Measurements from ENCODE around the gene PNMT.
"Not testable (repeated sequence)": the region's sequence is repeated elsewhere in the genome, so short reads cannot be mapped to it uniquely, and the experiment has no call there.

PNMT gene

DNA sequence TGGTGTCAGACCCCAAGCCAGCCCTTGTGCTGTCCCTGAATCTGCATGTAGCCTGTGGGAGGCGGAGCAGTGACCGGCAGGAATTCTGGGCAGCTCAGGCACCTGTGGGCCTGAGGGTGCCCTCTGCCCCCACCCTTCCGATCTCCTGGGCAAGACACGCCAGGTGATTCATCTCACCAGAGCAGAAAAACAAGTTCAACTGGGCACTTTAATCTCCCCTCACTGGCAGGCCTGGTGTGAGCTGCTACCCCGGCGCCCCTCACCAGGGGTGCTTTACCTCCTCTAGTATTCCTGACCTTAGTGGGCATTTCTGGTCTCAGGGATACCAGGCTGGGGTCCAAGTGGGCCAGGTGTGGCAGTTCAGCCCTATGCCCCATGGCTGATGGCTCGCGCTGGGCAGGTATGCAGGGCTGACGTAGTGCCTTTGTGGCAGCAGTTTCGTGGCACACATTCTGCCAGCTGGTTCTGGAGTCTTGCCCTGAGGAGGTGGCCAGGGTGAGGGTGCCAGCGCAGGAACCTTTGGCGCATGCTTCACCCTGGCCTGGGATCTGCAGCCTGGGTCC is 37.6 kb downstream of the PNMT start:
- TF ChIP-seq, protein P1, sequence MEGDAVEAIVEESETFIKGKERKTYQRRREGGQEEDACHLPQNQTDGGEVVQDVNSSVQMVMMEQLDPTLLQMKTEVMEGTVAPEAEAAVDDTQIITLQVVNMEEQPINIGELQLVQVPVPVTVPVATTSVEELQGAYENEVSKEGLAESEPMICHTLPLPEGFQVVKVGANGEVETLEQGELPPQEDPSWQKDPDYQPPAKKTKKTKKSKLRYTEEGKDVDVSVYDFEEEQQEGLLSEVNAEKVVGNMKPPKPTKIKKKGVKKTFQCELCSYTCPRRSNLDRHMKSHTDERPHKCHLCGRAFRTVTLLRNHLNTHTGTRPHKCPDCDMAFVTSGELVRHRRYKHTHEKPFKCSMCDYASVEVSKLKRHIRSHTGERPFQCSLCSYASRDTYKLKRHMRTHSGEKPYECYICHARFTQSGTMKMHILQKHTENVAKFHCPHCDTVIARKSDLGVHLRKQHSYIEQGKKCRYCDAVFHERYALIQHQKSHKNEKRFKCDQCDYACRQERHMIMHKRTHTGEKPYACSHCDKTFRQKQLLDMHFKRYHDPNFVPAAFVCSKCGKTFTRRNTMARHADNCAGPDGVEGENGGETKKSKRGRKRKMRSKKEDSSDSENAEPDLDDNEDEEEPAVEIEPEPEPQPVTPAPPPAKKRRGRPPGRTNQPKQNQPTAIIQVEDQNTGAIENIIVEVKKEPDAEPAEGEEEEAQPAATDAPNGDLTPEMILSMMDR (IDR thresholded peaks at IDR 0.05; ENCODE audit: extremely low read depth, missing control alignments), result no peak
- DNase-seq (ENCODE audit: low spot score), result no peak

DNA sequence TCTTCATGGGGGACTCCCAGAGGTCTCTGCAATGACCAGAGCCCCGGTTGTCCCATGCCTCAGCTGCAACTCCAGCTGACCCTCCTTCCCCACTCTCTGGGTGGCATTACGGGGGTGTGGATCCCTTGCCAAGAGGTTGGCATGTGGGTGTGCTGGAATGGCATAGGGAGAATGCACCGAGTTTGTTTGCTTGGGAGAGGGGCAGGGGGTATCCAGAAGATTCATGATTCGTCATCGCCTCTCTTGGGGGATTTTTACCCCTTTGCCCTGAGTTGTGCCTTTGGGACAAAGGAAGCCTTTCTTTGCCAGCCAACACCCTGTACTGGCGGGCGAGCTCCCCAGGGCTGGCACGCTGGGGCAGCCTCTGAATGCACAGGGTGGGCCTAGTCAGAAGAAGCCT is 38.1 kb downstream of the PNMT start:
- DNase-seq (ENCODE audit: low spot score), result no peak
- TF ChIP-seq, protein P1 (IDR thresholded peaks at IDR 0.05; ENCODE audit: extremely low read depth, missing control alignments), result no peak

DNA sequence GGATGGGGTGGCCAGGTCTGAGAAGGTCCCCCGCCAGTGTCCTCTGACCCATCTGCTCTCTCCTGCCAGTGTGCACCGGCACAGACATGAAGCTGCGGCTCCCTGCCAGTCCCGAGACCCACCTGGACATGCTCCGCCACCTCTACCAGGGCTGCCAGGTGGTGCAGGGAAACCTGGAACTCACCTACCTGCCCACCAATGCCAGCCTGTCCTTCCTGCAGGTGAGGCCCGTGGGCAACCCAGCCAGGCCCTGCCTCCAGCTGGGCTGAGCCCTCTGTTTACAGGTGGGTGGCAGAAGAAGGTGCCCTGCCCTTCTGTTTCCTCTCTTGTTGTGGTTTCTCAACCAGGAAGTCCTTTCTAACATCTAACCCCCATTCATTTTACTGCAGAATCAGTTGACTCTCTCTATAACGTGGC is 38.7 kb downstream of the PNMT start:
- TF ChIP-seq, protein P1 (IDR thresholded peaks at IDR 0.05; ENCODE audit: extremely low read depth, missing control alignments), result no peak
- DNase-seq (ENCODE audit: low spot score), result no peak

DNA sequence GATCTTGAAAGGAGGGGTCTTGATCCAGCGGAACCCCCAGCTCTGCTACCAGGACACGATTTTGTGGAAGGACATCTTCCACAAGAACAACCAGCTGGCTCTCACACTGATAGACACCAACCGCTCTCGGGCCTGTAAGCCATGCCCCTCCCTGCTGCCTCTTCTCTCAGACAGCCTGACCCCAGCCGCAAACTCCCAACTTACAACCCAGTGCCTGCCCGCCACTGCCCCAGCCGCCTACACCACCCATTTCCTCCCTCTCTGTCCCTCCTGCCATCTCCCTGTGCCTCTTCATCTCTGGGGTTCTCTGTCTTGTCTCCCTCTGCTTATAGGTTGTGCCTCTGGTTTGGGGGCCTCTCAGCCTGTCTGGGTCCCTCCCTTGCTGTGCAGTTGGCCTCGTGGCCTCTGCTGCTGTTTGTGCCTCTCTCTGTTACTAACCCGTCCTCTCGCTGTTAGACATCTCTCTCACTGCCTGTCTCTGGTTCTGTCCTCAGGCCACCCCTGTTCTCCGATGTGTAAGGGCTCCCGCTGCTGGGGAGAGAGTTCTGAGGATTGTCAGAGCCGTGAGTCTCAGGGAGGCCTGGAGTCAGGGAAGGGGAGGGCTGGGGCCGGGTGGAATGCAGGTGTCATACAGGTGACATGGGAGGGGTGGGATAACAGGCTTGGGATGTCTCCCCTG is 41.2 kb downstream of the PNMT start:
- TF ChIP-seq, protein P1 (IDR thresholded peaks at IDR 0.05; ENCODE audit: extremely low read depth, missing control alignments), result no peak
- no peak for DNase-seq (ENCODE audit: low spot score)

DNA sequence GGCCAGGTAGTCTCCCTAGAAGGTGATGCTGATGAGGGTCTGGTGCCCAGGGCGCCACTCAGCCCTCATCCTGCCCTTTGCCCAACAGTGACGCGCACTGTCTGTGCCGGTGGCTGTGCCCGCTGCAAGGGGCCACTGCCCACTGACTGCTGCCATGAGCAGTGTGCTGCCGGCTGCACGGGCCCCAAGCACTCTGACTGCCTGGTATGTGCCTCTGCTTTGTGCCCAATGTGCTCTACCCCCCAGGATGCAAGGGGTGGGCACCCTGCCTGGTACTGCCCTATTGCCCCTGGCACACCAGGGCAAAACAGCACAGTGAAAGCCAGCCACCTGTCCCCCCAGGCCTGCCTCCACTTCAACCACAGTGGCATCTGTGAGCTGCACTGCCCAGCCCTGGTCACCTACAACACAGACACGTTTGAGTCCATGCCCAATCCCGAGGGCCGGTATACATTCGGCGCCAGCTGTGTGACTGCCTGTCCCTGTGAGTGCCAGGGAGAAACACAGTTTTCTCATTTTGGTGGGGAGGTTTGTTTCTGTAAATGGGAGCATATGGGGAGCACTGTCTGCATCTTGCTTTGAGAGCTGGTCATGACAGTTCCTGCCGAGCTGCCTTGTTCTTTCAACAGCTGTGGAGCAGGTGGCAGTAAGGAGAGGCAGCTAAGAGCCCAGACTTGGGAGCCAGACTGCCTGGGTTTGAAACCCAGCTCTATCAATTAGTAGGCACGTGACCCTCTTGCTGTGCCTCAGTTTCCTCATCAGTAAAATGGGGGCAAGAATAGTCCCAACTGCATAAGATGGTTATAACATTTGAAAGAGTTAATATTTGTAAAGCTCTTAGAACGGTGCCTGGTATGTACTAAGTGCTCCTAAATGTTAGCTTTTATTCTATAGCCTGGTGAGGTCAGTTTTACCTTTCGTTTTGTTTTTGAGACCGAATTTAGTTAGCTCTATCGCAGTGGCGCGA is 42.0 kb downstream of the PNMT start:
- DNase-seq (ENCODE audit: low spot score), result no peak
- TF ChIP-seq, protein P1 (IDR thresholded peaks at IDR 0.05; ENCODE audit: extremely low read depth, missing control alignments), result no peak

DNA sequence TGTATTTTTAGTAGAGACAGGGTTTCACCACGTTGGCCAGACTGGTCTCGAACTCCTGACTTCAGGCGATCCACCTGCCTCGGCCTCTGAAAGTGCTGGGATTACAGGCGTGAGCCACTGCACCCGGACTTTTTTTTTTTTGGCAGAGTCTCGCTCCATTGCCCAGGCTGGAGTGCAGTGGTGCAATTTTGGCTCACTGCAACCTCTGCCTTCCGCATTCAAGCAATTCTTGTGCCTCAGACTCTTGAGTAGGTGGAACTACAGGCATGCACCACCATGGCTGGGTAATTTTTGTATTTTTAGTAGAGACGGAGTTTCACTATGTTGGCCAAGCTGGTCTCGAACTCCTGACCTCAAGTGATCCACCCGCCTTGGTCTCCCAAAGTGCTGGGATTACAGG is 42.8 kb downstream of the PNMT start:
- not testable (repeated sequence) for DNase-seq (ENCODE audit: low spot score)

DNA sequence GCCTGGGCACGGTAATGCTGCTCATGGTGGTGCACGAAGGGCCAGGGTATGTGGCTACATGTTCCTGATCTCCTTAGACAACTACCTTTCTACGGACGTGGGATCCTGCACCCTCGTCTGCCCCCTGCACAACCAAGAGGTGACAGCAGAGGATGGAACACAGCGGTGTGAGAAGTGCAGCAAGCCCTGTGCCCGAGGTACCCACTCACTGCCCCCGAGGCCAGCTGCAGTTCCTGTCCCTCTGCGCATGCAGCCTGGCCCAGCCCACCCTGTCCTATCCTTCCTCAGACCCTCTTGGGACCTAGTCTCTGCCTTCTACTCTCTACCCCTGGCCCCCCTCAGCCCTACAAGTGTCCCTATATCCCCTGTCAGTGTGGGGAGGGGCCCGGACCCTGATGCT is 43.6 kb downstream of the PNMT start:
- TF ChIP-seq, protein P1 (IDR thresholded peaks at IDR 0.05; ENCODE audit: extremely low read depth, missing control alignments), result no peak
- no peak for DNase-seq (ENCODE audit: low spot score)
